ENCODE results near the gene STPG4.

Gene STPG4

DNA sequence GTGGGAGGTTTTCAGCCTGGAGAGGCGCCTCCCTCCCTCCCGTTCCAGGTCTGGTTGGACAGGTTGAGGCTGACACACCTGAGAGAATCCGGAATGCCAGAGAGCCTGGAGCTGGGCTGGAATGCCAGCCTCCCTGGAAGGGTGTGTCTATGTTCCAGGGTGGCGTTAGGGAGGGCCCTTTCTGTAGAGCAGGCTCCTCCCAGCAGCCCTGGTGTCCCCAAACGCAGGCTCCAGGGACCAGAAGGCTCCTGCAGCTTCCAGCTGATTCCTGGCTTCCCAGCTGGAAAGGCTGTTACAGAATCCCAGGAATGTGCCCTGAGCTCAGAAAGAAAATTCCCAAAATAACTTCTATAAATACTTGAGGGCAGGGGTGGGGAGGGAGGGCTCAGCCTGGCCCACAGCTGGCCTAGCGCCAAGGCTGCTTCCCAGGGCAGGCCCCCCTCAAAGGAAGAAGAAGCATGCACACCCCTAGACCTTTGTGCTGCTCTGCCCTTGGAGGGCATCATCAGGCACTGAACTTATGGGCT is 85.4 kb downstream of the STPG4 start:
- no peaks in the 10 kb centered on the region for H3K9me3 ChIP-seq (ENCODE audit: control insufficient read depth, low read length)
- H3K4me1 ChIP-seq (ENCODE audit: control insufficient read depth, insufficient read depth, low read length, poor library complexity, severe bottlenecking), result peaks cover 30% of the 10 kb centered on the region
- H3K36me3 ChIP-seq (ENCODE audit: control insufficient read depth, insufficient read depth, low read length), result peaks cover 19% of the 10 kb centered on the region
- no peak overlapping the region for H3K4me3 ChIP-seq (ENCODE audit: insufficient read depth, low read depth, low read length, poor library complexity, severe bottlenecking)
- peak overlapping the region; percentile 3 for H3K27ac ChIP-seq (ENCODE audit: insufficient read depth, low read length, poor library complexity, severe bottlenecking)
- no peak for DNase-seq
- H3K27me3 ChIP-seq (replicated peaks; ENCODE audit: control insufficient read depth, insufficient read depth, low read length, poor library complexity, severe bottlenecking), result no peaks in the 10 kb centered on the region

DNA sequence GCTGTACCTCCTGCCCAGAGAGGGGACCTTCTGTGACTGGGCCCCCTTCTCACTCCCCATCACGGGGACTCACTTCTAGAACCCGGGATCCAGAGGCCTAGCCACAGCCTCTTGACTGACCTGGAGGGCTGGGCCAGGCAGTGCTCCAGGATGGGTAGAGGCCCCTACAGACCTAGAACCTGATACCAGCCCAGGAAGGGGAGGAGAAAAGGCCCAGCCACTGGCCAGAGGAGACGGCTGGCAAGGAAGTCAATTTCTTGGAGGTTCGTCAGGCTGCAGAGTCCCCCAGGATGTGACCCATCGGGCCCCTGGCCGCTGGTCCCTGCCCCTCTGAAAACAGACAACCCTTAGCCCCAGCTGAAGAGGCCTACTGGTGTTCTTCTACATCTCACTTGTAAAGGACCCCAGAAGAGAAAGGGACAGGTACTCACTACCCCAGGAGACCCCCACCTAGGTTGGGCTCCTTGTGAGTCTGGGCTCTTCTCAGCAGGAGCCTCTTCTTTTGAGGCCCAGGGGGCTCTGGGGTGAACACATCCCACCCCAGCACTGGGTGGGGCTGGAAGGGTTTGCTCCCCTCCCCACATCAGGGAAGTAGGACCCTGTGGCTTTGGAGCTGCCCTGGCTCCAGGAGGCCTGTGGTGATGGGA is 86.0 kb downstream of the STPG4 start:
- H3K4me1 ChIP-seq (ENCODE audit: control insufficient read depth, insufficient read depth, low read length, poor library complexity, severe bottlenecking), result peaks cover 30% of the 10 kb centered on the region
- DNase-seq, result no peak
- no peaks in the 10 kb centered on the region for H3K9me3 ChIP-seq (ENCODE audit: control insufficient read depth, low read length)
- H3K4me3 ChIP-seq (ENCODE audit: insufficient read depth, low read depth, low read length, poor library complexity, severe bottlenecking), result no peak overlapping the region
- H3K27ac ChIP-seq (ENCODE audit: insufficient read depth, low read length, poor library complexity, severe bottlenecking), result peak overlapping the region; percentile 3
- no peaks in the 10 kb centered on the region for H3K27me3 ChIP-seq (replicated peaks; ENCODE audit: control insufficient read depth, insufficient read depth, low read length, poor library complexity, severe bottlenecking)
- peaks cover 15% of the 10 kb centered on the region for H3K36me3 ChIP-seq (ENCODE audit: control insufficient read depth, insufficient read depth, low read length)

DNA sequence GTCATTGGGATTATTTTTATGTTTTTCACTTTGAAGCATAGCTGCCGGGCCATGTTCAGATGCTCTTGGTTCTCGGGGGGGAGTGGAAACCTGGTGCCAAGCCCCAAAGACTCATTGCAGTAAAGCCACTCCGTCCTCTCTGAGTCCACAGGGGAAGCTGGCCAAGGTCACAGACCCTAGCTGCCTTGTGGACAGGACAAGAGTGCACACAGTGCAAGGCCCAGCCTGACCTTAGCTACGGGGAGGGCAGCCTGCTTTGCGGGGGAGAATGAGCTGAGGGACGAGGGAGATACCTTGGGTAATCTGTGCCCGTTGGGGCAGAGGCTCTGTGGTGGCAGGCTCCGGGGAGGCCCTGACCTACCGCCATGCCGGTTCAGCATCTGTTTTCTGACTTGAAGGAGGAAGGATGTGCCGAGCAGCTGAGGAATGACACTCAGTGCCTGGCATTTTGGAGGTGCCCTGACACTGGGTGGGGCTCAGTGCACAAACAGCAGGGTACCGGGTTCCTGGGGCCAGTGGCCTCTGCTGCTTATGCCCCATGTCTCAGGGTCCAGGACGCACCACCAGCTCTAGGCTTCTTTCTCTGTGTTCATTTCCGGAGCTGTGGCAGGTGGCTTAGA is 87.2 kb downstream of the STPG4 start:
- Histone ChIP-seq H3K27me3 (replicated peaks; ENCODE audit: control insufficient read depth, insufficient read depth, low read length, poor library complexity, severe bottlenecking) (no peaks in the 10 kb centered on the region), H3K27ac (ENCODE audit: insufficient read depth, low read length, poor library complexity, severe bottlenecking) (no peak overlapping the region), H3K9me3 (ENCODE audit: control insufficient read depth, low read length) (no peaks in the 10 kb centered on the region), H3K4me1 (ENCODE audit: control insufficient read depth, insufficient read depth, low read length, poor library complexity, severe bottlenecking) (peaks cover 30% of the 10 kb centered on the region), H3K4me3 (ENCODE audit: insufficient read depth, low read depth, low read length, poor library complexity, severe bottlenecking) (no peak overlapping the region), H3K36me3 (ENCODE audit: control insufficient read depth, insufficient read depth, low read length) (peaks cover 18% of the 10 kb centered on the region)
- DNase-seq, result no peak

GRCh38 chr2:47065771-47066380 is 89.2 kb downstream of the STPG4 start:
- no peak for DNase-seq
- Histone ChIP-seq H3K27me3 (replicated peaks; ENCODE audit: control insufficient read depth, insufficient read depth, low read length, poor library complexity, severe bottlenecking) (no peaks in the 10 kb centered on the region), H3K27ac (ENCODE audit: insufficient read depth, low read length, poor library complexity, severe bottlenecking) (no peak overlapping the region), H3K4me1 (ENCODE audit: control insufficient read depth, insufficient read depth, low read length, poor library complexity, severe bottlenecking) (peaks cover 21% of the 10 kb centered on the region), H3K4me3 (ENCODE audit: insufficient read depth, low read depth, low read length, poor library complexity, severe bottlenecking) (no peak overlapping the region), H3K36me3 (ENCODE audit: control insufficient read depth, insufficient read depth, low read length) (peaks cover 23% of the 10 kb centered on the region), H3K9me3 (ENCODE audit: control insufficient read depth, low read length) (no peaks in the 10 kb centered on the region)

DNA sequence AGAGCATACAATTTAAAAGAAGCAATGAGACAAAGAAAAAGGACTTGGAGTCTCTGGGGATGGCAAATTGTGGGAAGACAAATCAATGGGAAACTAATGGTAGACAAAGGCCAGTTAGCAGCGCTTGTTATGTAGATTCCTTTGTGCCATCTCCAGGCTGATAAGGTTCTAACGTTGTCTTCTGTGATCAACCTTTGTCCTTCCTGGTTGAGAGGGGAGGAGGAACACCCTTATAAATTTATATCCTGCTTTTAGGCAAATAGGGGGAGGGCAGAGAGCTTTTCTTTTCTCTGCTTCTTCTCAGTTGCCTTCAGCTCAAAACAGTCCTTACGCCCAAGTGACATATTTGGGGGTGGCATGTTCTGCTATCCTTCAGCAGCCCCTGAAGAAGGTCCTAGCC is 89.8 kb downstream of the STPG4 start:
- Histone ChIP-seq H3K9me3 (ENCODE audit: control insufficient read depth, low read length) (no peaks in the 10 kb centered on the region), H3K4me3 (ENCODE audit: insufficient read depth, low read depth, low read length, poor library complexity, severe bottlenecking) (no peak overlapping the region), H3K36me3 (ENCODE audit: control insufficient read depth, insufficient read depth, low read length) (peaks cover 28% of the 10 kb centered on the region), H3K27me3 (replicated peaks; ENCODE audit: control insufficient read depth, insufficient read depth, low read length, poor library complexity, severe bottlenecking) (no peaks in the 10 kb centered on the region), H3K27ac (ENCODE audit: insufficient read depth, low read length, poor library complexity, severe bottlenecking) (no peak overlapping the region), H3K4me1 (ENCODE audit: control insufficient read depth, insufficient read depth, low read length, poor library complexity, severe bottlenecking) (peaks cover 16% of the 10 kb centered on the region)
- DNase-seq, result no peak

GRCh38 chr2:47064106-47064505 is 91.0 kb downstream of the STPG4 start:
- no peak for DNase-seq
- Histone ChIP-seq H3K36me3 (ENCODE audit: control insufficient read depth, insufficient read depth, low read length) (peaks cover 29% of the 10 kb centered on the region), H3K27ac (ENCODE audit: insufficient read depth, low read length, poor library complexity, severe bottlenecking) (no peak overlapping the region)

DNA sequence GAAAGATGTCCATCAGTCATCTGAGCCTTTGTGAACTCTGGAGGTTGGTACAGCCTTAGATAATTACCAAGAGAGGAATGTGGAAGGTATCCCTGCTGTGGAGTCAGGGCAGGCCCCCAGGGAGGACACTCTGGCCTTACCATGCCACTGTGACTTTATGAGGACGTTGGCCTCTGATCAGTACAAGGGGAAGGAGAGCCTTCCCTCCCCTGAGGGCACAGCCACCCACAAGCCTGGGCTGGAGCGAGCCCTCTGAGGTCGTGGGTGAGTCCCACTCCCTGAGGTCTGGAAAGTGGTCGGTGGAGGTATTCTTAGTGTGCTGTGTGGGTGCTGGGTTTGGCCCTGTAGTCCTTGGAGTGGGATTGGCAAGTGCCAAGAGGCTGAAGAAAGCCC is 91.6 kb downstream of the STPG4 start:
- Histone ChIP-seq H3K4me1 (ENCODE audit: control insufficient read depth, insufficient read depth, low read length, poor library complexity, severe bottlenecking) (no peaks in the 10 kb centered on the region), H3K9me3 (ENCODE audit: control insufficient read depth, low read length) (no peaks in the 10 kb centered on the region), H3K36me3 (ENCODE audit: control insufficient read depth, insufficient read depth, low read length) (peaks cover 29% of the 10 kb centered on the region), H3K27ac (ENCODE audit: insufficient read depth, low read length, poor library complexity, severe bottlenecking) (no peak overlapping the region), H3K4me3 (ENCODE audit: insufficient read depth, low read depth, low read length, poor library complexity, severe bottlenecking) (no peak overlapping the region), H3K27me3 (replicated peaks; ENCODE audit: control insufficient read depth, insufficient read depth, low read length, poor library complexity, severe bottlenecking) (no peaks in the 10 kb centered on the region)
- no peak for DNase-seq

More at GRCh38 chr2:47064106-47064505, 91.0 kb downstream of the STPG4 start:
- no peak overlapping the region for H3K4me3 ChIP-seq (ENCODE audit: insufficient read depth, low read depth, low read length, poor library complexity, severe bottlenecking)
- no peaks in the 10 kb centered on the region for H3K9me3 ChIP-seq (ENCODE audit: control insufficient read depth, low read length)
- no peaks in the 10 kb centered on the region for H3K27me3 ChIP-seq (replicated peaks; ENCODE audit: control insufficient read depth, insufficient read depth, low read length, poor library complexity, severe bottlenecking)
- peaks cover 4% of the 10 kb centered on the region for H3K4me1 ChIP-seq (ENCODE audit: control insufficient read depth, insufficient read depth, low read length, poor library complexity, severe bottlenecking)

GRCh38 chr2:47062681-47063537 is 92.2 kb downstream of the STPG4 start:
- no peak overlapping the region for H3K27ac ChIP-seq (ENCODE audit: insufficient read depth, low read length, poor library complexity, severe bottlenecking)
- H3K27me3 ChIP-seq (replicated peaks; ENCODE audit: control insufficient read depth, insufficient read depth, low read length, poor library complexity, severe bottlenecking), result no peaks in the 10 kb centered on the region
- no peak overlapping the region for H3K4me3 ChIP-seq (ENCODE audit: insufficient read depth, low read depth, low read length, poor library complexity, severe bottlenecking)
- no peaks in the 10 kb centered on the region for H3K4me1 ChIP-seq (ENCODE audit: control insufficient read depth, insufficient read depth, low read length, poor library complexity, severe bottlenecking)
- H3K36me3 ChIP-seq (ENCODE audit: control insufficient read depth, insufficient read depth, low read length), result peaks cover 29% of the 10 kb centered on the region
- no peak for DNase-seq
- H3K9me3 ChIP-seq (ENCODE audit: control insufficient read depth, low read length), result no peaks in the 10 kb centered on the region

- H3K36me3 ChIP-seq (ENCODE audit: control insufficient read depth, insufficient read depth, low read length), result peaks cover 29% of the 10 kb centered on the region
Measured at GRCh38 chr2:47061944-47062678, 93.0 kb downstream of the STPG4 start.

More at GRCh38 chr2:47061944-47062678, 93.0 kb downstream of the STPG4 start:
- H3K4me3 ChIP-seq (ENCODE audit: insufficient read depth, low read depth, low read length, poor library complexity, severe bottlenecking), result no peak overlapping the region
- no peaks in the 10 kb centered on the region for H3K27me3 ChIP-seq (replicated peaks; ENCODE audit: control insufficient read depth, insufficient read depth, low read length, poor library complexity, severe bottlenecking)
- no peaks in the 10 kb centered on the region for H3K4me1 ChIP-seq (ENCODE audit: control insufficient read depth, insufficient read depth, low read length, poor library complexity, severe bottlenecking)
- no peaks in the 10 kb centered on the region for H3K9me3 ChIP-seq (ENCODE audit: control insufficient read depth, low read length)
- no peak for DNase-seq
- no peak overlapping the region for H3K27ac ChIP-seq (ENCODE audit: insufficient read depth, low read length, poor library complexity, severe bottlenecking)
